T-helper 2 cell treated with Interferon-gamma antibody and Interleukin-4, amounts not matched to agents 5 μg/mL and 100 μg/mL, for 36 hours (primary cell): ENCODE measurements around the gene ZNF813.
"Not testable (repeated sequence)": the region's sequence is repeated elsewhere in the genome, so short reads cannot be mapped to it uniquely, and the experiment has no call there.

Experiments used
- DNase-seq: peaks from one replicate; pipeline ENCODE4 v3.0.0; 2021; ENCODE audit warnings: low spot score
- H3K27ac Mint-ChIP-seq: one replicate; pipeline ENCODE4 v1.8.0; 2021; ENCODE audit warnings: mild to moderate bottlenecking, mixed read lengths
- H3K27me3 Mint-ChIP-seq: one replicate; pipeline ENCODE4 v1.8.0; 2021; ENCODE audit warnings: low read depth, mixed read lengths
- H3K36me3 Mint-ChIP-seq: one replicate; pipeline ENCODE4 v1.8.0; 2021; ENCODE audit warnings: low read depth, mixed read lengths
- H3K4me1 Mint-ChIP-seq: one replicate; pipeline ENCODE4 v1.8.0; 2021; ENCODE audit warnings: low read depth, mixed read lengths
- H3K4me3 Mint-ChIP-seq: one replicate; pipeline ENCODE4 v1.8.0; 2022; ENCODE audit warnings: mild to moderate bottlenecking, moderate library complexity, mixed read lengths
- H3K9me3 Mint-ChIP-seq: one replicate; pipeline ENCODE4 v1.8.0; 2021; ENCODE audit warnings: mixed read lengths

ZNF813 gene

DNA sequence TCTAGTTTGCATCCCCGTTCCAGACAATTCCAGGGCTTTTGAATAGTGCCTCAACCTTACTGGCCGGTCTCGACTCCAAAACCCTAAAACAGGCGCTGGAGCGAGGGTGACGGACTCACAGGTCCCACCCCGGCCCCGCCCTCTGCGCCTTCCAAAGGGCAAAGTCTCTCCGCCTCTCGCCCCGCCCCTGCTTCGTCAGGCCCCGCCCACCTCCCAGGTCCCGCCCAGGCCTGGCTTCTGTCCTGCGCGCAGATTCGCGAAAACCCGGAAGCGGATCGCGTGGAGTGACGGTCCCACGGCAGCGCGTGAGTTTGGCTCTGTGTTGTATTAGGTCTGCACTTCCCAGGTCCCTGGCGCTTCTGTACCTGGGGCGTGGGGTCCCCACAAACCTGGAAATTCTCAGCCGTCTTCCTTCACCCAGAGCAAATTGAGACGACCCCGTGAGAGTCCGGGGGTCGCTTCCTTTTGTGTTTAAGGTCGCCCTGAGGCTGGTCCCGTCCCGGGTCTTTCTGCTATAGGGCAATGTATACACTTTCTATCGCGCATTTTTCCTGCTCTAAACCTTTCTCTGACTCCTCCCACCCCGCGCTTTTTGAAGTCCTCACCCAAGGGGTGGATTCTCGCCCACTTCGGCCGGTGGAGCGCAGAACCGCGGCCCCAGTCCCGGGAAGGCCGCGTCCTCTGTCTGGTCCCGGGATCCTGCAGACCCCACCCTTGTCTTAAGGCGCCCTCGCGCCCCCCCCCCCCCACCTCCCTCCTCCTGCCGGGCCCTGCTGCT, at the start of gene ZNF813:
TSS of gene ZNF813 (plus strand) at position 249 of the 778 bp plus-strand sequence. CDS start 16,090 bp downstream, outside the sequence.
- H3K36me3 Mint-ChIP-seq: peaks cover 28% of the 10 kb centered on the region
- peak; percentile 85 for DNase-seq
- peak within 1 kb of the TSS; percentile 83 for H3K27ac Mint-ChIP-seq
- H3K4me3 Mint-ChIP-seq: peak within 1 kb of the TSS; percentile 85
- peaks cover 51% of the 10 kb centered on the region for H3K9me3 Mint-ChIP-seq
- no peaks in the 10 kb centered on the region for H3K27me3 Mint-ChIP-seq
- H3K4me1 Mint-ChIP-seq: peaks cover 14% of the 10 kb centered on the region

DNA sequence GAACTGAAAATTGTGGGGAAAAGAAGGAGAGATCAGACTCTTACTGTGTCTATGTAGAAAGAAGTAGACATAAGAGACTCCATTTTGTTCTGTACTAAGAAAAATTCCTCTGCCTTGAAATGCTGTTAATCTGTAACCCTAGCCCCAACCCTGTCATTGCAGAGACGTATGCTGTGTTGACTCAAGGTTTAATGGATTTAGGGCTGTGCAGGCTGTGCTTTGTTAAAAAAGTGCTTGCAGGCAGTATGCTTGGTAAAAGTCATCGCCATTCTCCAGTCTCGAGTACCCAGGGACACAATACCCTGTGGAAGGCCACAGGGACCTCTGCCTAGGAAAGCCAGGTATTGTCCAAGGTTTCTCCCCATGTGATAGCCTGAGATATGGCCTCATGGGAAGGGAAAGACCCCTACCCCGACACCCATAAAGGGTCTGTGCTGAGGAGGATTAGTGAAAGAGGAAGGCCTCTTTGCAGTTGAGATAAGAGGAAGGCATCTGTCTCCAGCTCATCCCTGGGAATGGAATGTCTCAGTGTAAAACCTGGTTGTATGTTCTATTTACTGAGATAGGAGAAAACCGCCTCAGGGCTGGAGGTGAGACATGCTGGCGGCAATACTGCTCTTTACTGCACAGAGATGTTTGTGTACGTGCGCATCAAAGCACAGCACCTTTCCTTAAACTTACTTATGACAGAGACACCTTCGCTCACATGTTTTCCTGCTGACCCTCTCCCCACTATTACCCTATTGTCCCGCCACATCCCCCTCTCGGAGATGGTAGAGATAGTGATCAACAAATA, 46.8 kb upstream of the ZNF813 start:
- not testable (repeated sequence) for H3K27me3 Mint-ChIP-seq, H3K27ac Mint-ChIP-seq, H3K4me3 Mint-ChIP-seq, DNase-seq, H3K4me1 Mint-ChIP-seq, H3K36me3 Mint-ChIP-seq
- H3K9me3 Mint-ChIP-seq: peaks cover 29% of the 10 kb centered on the region

DNA sequence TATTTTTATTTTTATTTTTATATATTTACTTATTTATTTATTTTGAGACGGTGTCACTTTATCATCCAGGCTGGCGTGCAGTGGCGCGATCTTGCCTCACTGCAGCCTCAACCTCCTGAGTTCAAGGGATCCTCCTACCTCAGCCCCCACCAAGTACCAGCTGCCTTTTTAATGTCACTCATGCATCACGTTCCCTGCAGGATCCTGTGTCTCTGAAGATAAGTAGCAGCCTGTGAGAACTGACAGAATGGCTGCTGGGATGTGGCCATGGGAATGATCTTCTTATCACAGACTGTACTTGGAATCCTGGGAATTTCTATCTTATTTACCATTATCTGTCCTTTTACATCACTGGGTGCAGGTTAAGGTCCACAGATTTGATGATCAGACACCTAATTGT, 45.0 kb upstream of the ZNF813 start:
- H3K27me3 Mint-ChIP-seq: no peaks in the 10 kb centered on the region
- peaks cover 14% of the 10 kb centered on the region for H3K9me3 Mint-ChIP-seq
- H3K4me1 Mint-ChIP-seq: no peaks in the 10 kb centered on the region
- DNase-seq: no peak
- H3K4me3 Mint-ChIP-seq: no peak overlapping the region
- H3K36me3 Mint-ChIP-seq: peaks cover 2% of the 10 kb centered on the region
- H3K27ac Mint-ChIP-seq: no peak overlapping the region

DNA sequence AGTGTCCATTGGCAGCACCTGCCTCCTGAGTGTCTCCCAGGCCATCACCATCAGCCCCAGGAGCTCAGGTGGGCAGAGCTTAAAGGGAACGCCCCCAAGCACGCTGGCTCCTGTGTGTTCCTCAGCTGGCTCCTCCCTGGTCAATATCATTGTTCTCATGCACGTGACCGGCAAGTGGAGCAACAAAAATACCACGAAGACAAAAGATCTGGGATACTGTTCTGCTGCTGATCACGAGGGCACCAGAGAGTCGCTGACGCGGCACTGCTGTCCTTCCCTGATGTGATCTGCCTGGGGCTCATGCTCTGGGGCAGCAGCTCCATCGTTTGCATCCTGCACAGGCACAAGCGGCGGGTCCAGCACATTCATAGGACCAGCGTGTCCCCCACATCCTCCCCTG, 44.5 kb upstream of the ZNF813 start:
- not testable (repeated sequence) for H3K27me3 Mint-ChIP-seq, H3K9me3 Mint-ChIP-seq, H3K4me1 Mint-ChIP-seq, DNase-seq, H3K36me3 Mint-ChIP-seq, H3K27ac Mint-ChIP-seq, H3K4me3 Mint-ChIP-seq

DNA sequence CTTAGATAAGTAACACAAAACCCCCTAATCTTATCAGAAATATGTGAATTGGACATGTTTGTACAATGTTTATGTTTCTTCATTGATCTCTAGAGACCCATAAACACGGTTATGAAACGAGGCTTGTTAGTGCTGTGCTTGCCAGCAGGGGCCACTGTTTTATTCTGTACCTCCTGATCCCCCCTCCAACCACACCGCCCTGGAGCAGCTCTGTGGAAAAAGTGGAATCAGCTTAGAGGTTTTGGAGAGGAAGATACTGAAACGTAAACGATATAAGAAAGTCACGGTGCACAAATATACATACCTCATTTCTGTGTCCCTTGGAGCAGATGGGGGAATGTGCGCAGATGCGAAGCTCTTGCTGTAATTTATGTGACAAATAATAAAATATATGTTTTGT, 43.9 kb upstream of the ZNF813 start:
- not testable (repeated sequence) for H3K4me1 Mint-ChIP-seq, H3K9me3 Mint-ChIP-seq, H3K27me3 Mint-ChIP-seq, H3K27ac Mint-ChIP-seq, H3K36me3 Mint-ChIP-seq, DNase-seq, H3K4me3 Mint-ChIP-seq

DNA sequence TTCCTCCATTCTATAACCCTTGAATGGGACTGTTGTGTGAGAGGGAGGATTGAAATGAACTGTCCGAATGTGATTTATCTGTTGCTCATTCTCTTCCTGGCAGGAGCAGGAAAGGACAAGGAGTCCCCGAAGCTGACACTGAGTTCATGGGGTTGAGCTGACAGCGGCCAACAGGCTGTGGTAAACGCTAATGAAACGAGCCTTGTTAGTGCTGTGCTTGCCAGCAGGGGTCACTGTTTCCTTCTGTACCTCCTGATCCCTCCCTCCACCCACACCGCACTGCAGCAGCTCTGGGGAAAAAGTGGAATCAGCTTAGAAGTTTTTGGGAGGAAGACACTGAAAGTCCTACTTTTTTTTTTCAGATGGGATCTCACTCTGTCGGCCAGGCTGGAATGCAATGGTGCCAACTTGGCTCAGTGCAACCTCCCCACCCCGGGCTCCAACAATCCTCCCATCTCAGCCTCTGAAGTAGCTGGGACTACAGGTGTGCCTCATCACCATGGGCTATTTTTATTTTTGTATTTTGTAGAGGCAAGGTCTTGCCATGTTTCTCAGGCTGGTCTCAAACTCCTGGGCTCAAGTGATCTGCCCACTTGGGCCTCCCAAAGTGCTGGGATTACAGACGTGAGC, 42.5 kb upstream of the ZNF813 start:
- Mint-ChIP-seq H3K36me3 (no peaks in the 10 kb centered on the region), H3K27ac (no peak overlapping the region), H3K9me3 (no peaks in the 10 kb centered on the region), H3K27me3 (no peaks in the 10 kb centered on the region), H3K4me3 (no peak overlapping the region), H3K4me1 (no peaks in the 10 kb centered on the region)
- DNase-seq: peak; percentile 34

DNA sequence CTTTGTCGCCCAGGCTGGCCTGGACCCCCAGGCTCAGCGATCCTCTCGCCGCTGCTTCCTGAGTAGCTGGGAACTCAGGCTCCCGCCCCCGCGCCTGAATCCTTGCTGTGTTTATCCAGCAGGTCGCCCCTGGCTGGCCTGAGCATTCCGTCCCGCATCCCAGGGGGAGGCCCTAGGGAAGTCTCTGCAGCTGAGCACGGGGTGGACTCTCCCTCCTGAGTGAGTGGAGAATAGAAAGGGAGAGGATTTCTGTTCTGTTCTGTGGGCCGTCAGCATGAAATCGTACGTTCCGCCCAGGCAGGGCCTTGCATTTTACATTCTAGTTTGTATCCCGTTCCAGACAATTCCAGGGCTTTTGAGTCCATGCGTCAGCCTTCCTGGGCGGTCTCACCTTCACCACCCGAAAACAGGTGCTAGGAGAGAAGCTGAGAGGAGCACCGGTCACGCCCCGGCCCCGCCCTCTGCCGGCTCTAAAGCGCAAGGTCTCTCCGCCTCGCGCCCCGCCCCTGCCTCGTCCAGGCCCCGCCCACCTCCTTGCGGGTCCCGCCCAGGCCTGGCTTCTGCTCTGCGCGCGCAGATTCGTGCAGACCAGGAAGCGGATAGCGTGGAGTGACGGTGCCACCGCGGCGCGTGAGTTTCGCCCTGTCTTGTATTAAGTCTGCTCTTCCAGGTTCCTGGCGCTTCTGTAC, 36.0 kb upstream of the ZNF813 start, which contains the start of gene ZNF761:
TSS of gene ZNF761 (plus strand) at position 586 of the 689 bp plus-strand sequence. CDS start 15,285 bp downstream, outside the sequence.
- Mint-ChIP-seq H3K4me3 (peak within 1 kb of the TSS; percentile 97), H3K9me3 (peaks cover 18% of the 10 kb centered on the region), H3K27ac (peak within 1 kb of the TSS; percentile 94), H3K4me1 (peaks cover 15% of the 10 kb centered on the region), H3K36me3 (peaks cover 42% of the 10 kb centered on the region), H3K27me3 (no peaks in the 10 kb centered on the region)
- DNase-seq: peak; percentile 95

DNA sequence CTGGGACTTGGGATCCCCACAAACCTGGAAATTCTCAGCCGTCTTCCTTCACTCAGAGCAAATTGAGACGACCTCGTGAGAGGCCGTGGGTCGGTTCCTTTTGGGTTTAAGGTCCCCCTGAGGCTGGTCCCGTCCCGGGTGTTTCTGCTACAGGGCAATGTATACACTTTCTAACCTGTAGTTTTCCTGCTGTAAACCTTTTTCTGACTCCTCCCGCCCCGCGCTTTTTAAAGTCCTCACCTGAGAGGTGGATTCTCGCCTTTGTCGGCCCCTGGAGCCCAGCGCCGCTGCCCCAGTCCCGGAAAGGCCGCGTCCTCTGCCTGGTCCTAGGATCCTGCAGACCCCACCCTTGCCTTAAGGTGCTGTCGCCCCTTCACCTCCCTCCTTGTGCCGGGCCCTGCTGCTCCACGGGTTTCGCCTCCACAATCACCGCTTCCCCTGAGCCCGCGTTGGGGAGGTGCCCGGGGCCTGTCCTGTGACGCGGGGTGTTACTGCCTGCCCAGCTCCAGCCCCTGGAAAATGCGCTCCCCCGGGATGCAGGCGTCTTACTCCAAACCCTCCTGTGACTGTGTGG, 35.4 kb upstream of the ZNF813 start:
- Mint-ChIP-seq H3K36me3 (peaks cover 47% of the 10 kb centered on the region), H3K27me3 (no peaks in the 10 kb centered on the region), H3K27ac (peak overlapping the region; percentile 94), H3K9me3 (peaks cover 18% of the 10 kb centered on the region), H3K4me3 (peak overlapping the region; percentile 97), H3K4me1 (peaks cover 15% of the 10 kb centered on the region)
- no peak for DNase-seq

DNA sequence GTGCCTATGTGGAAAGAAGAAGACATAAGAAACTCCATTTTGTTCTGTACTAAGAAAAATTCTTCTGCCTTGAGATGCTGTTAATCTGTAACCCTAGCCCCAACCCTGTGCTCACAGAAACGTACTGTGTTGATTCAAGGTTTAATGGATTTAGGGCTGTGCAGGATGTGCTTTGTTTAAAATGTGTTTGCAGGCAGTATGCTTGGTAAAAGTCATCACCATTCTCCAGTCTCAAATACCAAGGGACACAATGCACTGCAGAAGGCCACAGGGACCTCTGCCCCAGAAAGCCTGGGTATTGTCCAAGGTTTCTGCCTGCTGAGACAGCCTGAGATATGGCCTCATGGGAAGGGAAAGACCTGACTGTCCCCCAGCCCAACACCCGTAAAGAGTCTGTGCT, 23.7 kb upstream of the ZNF813 start:
- not testable (repeated sequence) for DNase-seq, H3K4me1 Mint-ChIP-seq, H3K4me3 Mint-ChIP-seq, H3K27me3 Mint-ChIP-seq, H3K27ac Mint-ChIP-seq
- H3K9me3 Mint-ChIP-seq: peaks cover 57% of the 10 kb centered on the region
- H3K36me3 Mint-ChIP-seq: peaks cover 84% of the 10 kb centered on the region

DNA sequence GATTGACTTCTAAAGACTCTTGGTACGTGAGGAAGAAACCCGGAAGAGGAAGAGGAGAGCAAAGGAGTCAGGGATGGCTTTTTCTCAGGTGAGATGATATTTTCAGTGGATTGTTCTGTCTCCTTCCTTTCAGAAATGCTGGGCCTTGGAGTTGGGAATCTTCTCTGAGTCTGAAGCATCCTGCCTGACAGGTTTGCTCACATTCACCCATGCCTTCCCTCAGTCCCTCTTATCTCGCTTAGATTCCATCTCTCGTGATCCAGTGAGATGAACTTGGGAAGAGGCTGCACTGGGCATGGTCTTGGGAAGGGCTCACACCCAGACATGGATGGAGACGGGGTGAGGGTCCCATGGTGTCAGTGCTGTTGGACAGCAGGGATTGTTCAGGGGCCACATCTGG, 20.3 kb upstream of the ZNF813 start:
- Mint-ChIP-seq H3K9me3 (peaks cover 66% of the 10 kb centered on the region), H3K36me3 (peaks cover 85% of the 10 kb centered on the region)
- H3K4me1 Mint-ChIP-seq, H3K4me3 Mint-ChIP-seq, H3K27ac Mint-ChIP-seq, DNase-seq, H3K27me3 Mint-ChIP-seq: not testable (repeated sequence)

DNA sequence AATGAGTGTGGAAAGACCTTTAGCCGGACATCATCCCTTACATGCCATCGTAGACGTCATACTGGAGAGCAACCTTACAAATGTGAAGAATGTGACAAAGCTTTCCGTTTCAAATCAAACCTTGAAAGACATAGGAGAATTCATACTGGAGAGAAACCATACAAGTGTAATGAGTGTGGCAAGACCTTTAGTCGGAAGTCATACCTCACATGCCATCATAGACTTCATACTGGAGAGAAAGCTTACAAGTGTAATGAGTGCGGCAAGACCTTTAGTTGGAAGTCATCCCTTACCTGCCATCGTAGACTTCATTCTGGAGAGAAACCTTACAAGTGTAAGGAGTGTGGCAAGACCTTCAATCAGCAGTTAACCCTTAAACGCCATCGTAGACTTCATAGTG, 11.7 kb upstream of the ZNF813 start:
- no peaks in the 10 kb centered on the region for H3K27me3 Mint-ChIP-seq
- no peak for DNase-seq
- H3K27ac Mint-ChIP-seq: no peak overlapping the region
- no peak overlapping the region for H3K4me3 Mint-ChIP-seq
- no peaks in the 10 kb centered on the region for H3K4me1 Mint-ChIP-seq
- H3K36me3 Mint-ChIP-seq: peaks cover 67% of the 10 kb centered on the region
- peaks cover 70% of the 10 kb centered on the region for H3K9me3 Mint-ChIP-seq

DNA sequence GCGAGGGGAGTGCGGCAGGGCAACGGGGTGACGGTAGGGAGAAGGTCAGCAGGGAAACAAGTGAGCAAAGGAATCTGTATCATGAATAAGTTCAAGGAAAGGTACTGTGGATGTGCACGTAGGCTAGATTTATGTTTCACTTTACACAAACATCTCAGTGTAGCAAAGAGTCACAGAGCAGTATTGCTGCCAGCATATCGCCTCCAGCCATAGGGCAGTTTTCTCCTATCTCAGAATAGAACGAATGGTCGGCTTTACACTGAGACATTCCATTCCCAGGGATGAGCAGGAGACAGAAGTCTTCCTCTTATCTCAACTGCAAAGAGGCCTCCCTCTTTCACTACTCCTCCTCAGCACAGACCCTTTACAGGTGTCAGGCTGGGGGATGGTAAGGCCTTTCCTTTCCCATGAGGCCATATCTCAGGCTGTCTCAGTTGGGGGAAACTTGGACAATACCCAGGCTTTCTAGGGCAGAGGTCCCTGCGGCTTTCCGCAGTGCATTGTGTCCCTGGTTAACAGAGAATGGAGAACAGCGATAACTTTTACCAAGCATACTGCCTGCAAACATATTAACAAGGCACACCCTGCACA, 7.3 kb upstream of the ZNF813 start:
- not testable (repeated sequence) for H3K27me3 Mint-ChIP-seq, H3K27ac Mint-ChIP-seq, H3K4me3 Mint-ChIP-seq, H3K4me1 Mint-ChIP-seq, DNase-seq
- Mint-ChIP-seq H3K36me3 (peaks cover 30% of the 10 kb centered on the region), H3K9me3 (peaks cover 74% of the 10 kb centered on the region)

DNA sequence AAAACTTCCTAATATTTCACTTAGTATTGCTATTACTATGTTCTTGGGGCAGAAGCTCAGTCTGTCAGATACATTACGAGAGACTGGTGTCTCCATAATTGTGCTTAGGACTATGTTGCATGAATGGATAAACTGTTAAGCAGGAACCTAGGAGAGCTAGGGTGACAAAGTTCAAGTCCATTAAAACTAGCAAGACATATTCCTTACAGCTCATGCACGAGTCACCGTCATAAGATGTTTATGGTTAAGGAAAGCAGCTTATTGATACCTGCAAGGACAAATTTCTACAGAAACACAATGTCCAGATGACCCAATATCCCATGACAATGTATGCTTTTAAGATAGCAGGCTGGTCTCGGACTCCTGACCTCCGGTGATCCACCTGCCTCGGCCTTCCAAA, 5.7 kb upstream of the ZNF813 start:
- no peak overlapping the region for H3K4me3 Mint-ChIP-seq
- H3K36me3 Mint-ChIP-seq: peaks cover 16% of the 10 kb centered on the region
- no peak overlapping the region for H3K27ac Mint-ChIP-seq
- peaks cover 2% of the 10 kb centered on the region for H3K4me1 Mint-ChIP-seq
- no peak for DNase-seq
- H3K9me3 Mint-ChIP-seq: peaks cover 66% of the 10 kb centered on the region
- H3K27me3 Mint-ChIP-seq: no peaks in the 10 kb centered on the region
